ENCODE data around the gene FNBP1L.
A peak's percentile ranks its signal among the peaks of the same experiment; 100 is the strongest.

FNBP1L gene

DNA sequence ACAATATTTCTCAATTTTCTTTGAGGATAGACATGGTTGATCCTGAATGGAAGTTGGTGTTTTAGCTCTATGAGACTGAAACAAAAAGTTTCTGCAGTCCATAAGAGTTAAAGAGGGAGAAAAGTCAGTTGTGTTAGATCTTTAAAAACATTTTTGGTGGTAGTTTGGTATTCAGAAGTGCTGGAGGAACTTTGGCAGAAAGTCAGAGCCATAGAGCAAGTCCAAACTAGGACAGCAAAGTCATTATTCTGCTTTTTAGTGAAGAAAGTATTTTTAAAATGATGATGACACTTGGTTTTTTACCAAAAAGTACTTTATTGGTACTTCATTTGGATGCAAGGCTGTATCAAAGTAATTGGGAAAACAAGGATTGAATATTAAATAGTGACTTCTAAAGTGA is 41.8 kb downstream of the FNBP1L start:
- no peak for DNase-seq (ENCODE audit: low spot score)

DNA sequence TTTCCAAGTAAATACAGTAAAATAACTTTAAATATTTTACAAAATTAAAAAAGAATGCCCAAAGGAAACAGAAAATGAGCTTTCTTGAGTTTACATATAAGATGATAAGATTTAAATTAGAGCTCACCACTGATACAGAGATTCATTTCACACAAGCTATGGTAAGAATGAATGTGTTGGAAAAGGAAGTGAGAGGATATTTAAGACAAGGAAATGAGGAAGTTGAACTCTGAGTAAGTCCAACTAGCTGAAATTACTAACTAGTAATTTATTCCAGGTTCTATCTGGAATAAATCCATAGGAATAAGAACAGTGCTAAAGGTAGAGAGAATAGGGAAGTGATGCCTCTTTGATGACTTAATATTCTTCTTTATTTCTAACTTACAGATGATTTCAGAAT is 42.4 kb downstream of the FNBP1L start:
- DNase-seq (ENCODE audit: low spot score): peak; percentile 45

DNA sequence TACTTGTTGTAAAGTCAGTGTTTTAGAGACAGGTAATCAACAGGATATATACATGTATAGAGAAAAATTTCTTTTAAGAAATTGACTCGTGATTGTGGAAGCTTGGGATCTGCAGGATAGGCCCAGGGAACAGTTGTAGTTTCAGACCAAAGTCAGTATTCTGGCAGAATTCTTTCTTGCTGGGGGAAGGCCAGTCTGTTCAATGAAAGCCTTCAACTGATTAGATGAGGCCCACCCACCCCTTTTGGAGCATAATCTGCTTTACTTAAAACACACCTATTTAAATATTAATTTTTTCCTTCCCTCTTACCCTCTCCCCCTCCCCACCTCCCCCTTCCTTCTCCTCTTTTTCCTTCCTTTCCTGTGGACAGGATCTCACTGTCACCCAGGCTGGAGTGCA is 48.0 kb downstream of the FNBP1L start:
- no peak for DNase-seq (ENCODE audit: low spot score)

GRCh38 chr1:93496520-93496919 is 48.6 kb downstream of the FNBP1L start:
- no peak for DNase-seq (ENCODE audit: low spot score)

DNA sequence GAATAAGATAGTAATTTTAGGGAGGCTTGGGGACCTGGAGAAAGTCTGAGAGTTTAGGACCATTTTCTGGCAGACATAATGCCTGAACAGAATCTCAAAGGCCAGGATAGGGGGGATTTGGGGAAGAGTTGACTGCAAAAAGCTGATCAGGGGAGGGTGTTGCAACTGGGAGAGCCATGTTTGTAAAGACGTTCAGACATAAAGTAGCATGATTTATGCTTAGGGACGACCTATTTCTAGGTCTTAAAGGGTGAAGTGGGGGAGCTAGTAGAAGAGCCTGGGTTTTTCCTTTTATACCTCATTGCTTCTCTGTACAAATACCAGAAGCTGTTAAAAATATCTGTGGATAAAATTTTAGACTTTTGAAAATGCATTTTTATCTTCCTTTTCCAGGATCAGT is 51.2 kb downstream of the FNBP1L start:
- no peak for DNase-seq (ENCODE audit: low spot score)

DNA sequence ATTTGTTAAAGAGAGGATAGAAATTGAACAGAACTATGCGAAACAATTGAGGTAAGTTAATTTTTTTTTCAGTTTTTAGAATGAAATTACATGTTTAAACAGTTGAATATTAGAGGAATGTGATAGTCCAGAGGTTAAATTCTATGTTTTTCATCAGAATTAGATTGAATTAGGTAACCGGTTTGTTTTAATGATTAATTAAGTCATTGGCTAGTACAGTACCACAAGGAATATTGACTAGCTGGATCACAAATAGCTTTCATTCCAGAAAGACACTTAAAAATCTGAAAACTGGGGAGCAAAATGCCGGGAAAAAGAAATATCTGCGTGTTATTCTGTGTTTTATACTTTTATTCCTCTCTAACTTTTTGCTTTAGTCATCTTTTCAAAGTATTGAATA is 51.6 kb downstream of the FNBP1L start:
- no peak for DNase-seq (ENCODE audit: low spot score)

DNA sequence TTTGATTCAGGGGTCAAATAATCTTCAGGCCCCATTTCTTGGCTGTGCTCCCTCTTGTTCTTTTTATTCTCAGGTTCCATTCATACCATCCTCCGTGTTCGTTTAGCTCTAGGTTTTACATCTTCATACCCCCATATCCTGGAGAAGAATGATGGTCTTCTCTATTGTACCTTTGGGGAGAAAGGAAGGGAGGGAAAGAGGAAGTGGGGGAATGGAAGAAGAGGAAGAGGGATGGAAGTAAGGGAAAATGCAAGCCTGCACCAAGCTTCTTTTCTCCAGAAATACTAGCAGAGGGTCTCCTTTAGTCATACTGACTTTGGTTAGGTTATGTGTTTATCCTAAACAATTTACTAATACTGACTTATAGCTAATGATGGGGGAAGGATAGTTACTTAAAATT is 52.4 kb downstream of the FNBP1L start:
- DNase-seq (ENCODE audit: low spot score): no peak

- no peak for DNase-seq (ENCODE audit: low spot score)
These were observed 53.5 kb downstream of the FNBP1L start for GRCh38 chr1:93501399-93501798.

GRCh38 chr1:93501829-93502369 is 54.0 kb downstream of the FNBP1L start:
- DNase-seq (ENCODE audit: low spot score): no peak

DNA sequence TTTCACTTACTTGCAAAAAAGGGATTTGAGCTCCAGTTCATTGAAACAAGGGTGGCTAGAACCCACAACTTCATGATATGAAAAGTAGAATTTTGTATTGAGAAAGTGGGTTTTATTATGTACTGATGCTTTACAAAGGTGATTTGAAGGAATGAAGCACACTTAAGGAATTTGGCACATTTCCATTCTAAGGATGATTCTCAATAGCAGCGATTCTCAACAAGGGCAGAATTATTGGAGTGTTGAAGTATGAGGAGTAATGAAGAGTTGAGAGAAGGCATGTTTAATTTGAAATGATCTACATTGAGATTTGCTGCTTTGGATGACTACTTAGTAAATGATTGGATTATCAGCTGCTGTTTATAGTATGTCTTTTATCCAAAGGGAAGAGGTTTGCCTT is 54.7 kb downstream of the FNBP1L start:
- DNase-seq (ENCODE audit: low spot score): peak; percentile 72

- DNase-seq (ENCODE audit: low spot score): no peak
These were observed 55.2 kb downstream of the FNBP1L start for GRCh38 chr1:93503163-93503562.

DNA sequence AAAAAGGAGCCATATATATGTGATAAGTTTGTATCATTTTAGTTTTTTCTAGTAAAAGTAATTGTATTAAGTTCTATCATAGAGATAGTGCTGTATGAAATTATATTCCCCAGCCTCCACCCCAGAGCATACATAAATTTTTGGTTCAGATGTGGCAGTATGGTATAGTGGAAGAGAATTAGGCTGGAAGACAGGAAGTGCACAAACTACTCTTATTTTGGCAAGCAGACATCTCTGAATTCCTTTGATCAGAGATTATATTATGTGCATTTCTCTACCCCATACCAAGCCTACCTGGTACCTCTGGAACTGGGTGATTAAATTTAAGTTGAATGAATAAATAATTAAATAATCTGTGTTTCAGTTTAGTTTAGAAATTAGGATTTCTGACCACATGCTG is 55.9 kb downstream of the FNBP1L start:
- no peak for DNase-seq (ENCODE audit: low spot score)

DNA sequence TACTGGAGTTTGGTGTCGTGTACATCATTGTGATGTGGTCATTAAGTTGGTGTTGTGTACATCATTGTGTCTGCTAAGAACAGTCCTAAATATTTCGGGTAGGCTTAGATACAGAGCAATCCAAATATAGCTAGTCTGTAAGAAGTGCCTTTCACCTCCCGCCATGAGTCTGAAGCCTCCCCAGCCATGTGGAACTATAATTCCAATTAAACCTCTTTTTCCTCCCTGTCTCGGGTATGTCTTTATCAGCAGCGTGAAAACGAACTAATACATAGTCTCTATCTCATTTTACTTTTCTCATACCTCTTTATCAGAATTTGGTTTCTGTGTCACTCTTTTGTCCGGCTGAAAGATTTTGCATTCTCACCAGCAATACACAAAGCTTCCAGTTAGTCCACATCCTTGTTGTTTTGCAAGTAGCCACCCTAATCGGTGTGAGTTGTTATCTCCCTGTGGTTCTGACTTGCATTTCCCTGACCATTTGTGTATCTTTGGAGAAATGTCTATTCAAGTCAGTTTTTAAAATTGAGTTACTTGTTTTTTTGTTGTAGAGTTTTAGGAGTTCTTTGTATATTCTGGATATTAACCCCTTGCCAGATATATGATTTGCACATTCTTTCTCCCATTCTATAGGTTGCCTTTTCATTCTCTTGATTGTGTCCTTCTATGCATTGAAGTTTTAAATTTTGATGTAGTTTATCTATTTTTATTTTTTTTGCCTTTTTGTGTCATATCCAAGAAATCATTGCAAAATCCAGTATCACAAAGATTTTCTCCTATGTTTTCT is 56.5 kb downstream of the FNBP1L start:
- no peak for DNase-seq (ENCODE audit: low spot score)

GRCh38 chr1:93506126-93506525 is 58.2 kb downstream of the FNBP1L start:
- no peak for DNase-seq (ENCODE audit: low spot score)

- DNase-seq (ENCODE audit: low spot score): peak; percentile 16
These were observed 68.2 kb downstream of the FNBP1L start for GRCh38 chr1:93516164-93516563.

GRCh38 chr1:93518516-93518915 is 70.6 kb downstream of the FNBP1L start:
- no peak for DNase-seq (ENCODE audit: low spot score)

- DNase-seq (ENCODE audit: low spot score): peak; percentile 68
These were observed 71.4 kb downstream of the FNBP1L start for GRCh38 chr1:93519199-93519829.

DNA sequence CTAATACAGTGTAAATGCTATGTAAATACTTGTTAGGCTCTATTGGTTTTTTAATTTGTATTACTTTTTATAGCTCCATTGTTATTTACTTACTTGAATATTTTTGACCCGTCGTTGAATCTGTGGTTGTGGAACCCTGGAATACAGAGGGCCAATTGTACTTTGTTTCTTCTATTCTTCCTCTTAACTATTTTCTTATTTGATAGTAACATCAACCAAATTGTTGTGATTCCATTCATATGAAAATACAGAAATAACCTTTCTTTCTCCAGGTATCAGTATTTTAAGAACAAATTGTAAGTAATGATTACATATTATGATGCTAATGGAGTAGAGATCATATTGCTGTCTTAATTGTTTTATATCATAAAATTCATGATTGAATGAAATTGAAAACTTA is 73.7 kb downstream of the FNBP1L start:
- DNase-seq (ENCODE audit: low spot score): no peak

DNA sequence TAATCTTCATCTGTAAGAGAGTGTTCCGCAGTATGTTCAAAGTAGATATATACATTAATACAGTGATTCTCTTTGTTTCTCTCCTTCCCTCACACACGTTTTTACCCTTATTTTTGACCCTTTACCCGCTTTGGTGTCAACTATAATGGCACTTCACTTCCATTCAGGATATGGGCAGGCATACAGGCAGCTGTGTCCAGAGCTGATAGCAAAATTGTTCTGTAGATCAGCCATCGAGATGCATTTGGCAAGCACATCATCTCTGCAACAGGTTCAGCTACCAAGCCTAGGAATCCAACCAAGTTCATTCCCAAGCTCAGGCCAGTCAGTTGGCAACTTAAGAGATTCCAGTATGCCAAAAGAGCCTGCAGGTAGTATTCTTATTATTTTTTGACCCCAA is 74.8 kb downstream of the FNBP1L start:
- DNase-seq (ENCODE audit: low spot score): no peak

DNA sequence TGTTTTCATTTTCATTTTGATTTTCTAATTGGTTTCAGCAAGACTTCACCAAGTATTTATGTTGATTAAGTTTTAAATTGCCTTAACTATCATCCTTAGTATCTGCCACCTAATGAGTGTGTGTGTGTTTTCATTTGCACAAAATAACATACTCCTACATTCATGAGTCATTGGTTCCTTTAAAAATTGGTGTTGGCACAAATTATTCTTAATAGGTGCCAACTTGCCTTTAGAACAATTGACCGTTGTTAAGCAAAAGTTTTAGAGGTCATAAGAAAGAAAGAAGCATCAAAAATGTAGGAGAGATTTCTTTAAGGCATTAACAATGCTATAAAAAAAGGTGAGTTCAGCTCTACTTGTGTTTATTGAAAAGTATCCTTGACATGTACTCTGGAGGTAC is 77.5 kb downstream of the FNBP1L start:
- no peak for DNase-seq (ENCODE audit: low spot score)

- DNase-seq (ENCODE audit: low spot score): no peak
These were observed 78.5 kb downstream of the FNBP1L start for GRCh38 chr1:93526431-93526830.

DNA sequence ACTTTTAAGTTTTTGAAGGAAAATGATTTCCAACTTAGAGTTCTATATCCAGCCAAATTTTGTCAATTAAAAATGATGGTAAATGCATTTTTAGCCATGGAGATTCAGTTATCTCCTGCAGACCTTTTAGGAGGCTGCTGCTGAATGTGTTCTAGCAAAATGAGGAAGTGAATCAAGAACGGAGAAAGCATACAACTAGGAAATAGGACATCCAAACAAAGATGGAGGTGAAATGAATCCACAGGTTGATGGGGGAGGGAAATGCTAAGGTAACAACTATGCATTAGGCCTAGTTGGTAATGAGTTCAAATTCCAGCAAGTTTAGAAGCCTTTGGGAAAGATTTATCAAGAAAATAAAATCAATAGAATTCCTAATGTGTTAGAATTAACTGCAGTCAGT is 80.5 kb downstream of the FNBP1L start:
- no peak for DNase-seq (ENCODE audit: low spot score)

- no peak for DNase-seq (ENCODE audit: low spot score)
These were observed 83.3 kb downstream of the FNBP1L start for GRCh38 chr1:93531193-93531592.

All from kidney tubule cell (primary cell).